Measurements from ENCODE around the gene FOXL1. TPM values are rescaled to one million over a fixed set of nuclear protein-coding genes. Genes with fewer than 3 reads are reported as not detected.
A peak's percentile ranks its signal among the peaks of the same experiment; 100 is the strongest.

FOXL1 gene
- polyA plus RNA-seq (2013, experiment 1 of 2; ENCODE audit: insufficient read length) = 6.6 TPM
- 6.7 TPM for polyA plus RNA-seq (2013, experiment 2 of 2; ENCODE audit: insufficient read length)

DNA sequence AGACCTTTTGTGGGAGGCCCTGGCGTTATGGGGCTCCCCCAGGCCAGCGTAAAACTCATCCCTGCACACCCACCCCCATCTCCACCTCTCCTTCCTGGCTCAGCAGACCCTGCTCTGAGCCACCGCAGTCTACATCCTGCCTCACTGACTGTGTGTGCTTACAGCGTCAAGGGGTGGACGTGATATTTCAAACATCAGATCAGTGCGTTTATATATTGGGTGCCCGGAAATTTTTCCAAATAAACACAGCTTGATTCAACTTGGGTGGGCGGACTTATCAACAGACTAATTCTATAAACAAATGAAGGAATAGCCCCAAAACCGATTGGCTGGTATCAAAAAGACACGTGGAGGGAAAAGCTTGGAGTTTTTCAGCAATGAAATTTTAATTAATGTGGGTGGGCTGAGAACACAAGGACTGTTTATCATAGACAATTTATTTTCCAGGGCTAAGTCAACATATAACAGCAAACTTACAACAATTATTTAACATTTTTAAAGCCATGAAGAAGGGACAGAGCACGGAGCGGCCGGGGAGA is at the start of gene FOXL1:
FOXL1 (plus strand) TSS at position 489 of the 539 bp plus-strand sequence. CDS start 175 bp downstream, outside the sequence.
- peak; percentile 74 for DNase-seq

DNA sequence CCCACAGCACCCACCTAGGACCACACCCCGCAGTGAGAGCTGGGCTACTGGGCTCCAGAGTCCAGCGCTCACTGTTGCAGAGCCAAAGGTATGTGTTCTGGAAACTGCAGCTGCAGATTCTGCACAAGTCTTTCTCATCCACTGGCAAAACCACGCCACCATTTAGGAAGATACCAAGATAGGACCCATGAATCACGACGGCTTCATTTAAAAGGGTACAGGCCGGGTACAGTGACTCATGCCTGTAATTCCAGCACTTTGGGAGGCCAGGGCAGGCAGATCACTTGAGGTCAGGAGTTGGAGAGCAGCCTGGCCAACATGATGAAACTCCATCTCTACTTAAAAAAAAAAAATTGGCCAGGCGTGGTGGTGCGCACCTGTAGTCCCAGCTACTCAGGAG is 49.2 kb upstream of the FOXL1 start:
- no peak for DNase-seq

DNA sequence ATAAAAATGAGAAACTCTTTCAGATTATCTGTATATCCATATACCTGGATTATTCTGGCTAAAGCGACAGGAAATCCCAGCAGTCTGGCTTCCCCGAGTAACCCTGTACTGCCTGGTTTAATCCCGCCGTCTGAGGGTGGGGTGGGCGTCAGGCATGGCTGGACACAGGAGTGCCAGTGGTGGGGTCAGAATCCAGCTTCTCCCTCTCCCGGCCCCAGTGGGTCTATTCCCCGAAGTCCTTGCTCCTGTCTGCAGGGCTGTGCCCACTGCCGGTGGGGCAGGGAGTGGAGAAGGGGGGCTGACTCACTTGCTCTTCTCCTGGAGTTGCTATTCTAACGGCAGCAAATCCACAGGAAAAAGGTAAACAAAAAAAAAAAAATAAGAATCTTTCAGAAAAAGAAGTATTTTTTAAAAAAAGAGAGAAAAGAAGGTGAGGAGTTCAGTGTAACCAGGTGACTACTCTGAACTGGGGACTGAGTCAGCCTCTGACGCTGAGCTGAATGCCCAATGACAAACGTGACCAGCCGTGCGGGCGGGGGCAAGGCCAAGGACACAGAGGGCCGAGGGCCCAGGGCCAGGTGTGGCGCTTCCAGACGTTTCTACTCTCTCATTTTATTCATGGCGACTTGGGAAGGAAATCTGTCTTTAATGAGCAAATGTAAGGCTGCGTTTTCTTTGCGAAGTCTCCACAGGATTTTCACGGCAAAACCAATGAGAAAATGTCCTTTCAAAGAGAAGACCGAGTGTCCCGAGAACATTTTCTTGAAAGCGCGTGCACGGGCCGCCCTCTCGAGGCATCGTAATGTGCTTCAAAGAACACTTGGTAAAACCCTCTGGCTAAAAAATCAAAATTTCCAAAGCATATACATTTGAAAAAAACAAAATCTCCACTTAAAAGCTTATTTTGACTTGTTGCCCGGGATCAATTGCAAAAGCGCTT is 47.8 kb upstream of the FOXL1 start:
- DNase-seq = no peak

- no peak for DNase-seq
Measured at GRCh38 chr16:86531191-86531545, 47.2 kb upstream of the FOXL1 start.

- DNase-seq = no peak
Measured at GRCh38 chr16:86531641-86532525, 46.5 kb upstream of the FOXL1 start.

DNA sequence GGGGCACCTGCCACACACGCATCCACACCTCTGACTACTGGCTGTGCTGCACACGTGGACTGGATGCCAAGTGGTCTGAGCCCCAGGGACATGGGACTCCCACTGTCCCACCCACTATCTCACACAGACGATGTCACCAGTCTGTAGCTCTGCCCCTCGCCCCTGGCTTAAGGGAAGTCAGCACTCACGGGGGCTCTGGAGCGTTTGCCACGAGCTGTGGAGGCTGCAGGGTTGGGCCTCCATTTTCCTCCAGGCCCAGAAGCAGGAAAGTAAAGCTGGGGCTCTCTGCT is 45.9 kb upstream of the FOXL1 start:
- DNase-seq = no peak

- no peak for DNase-seq
Measured at GRCh38 chr16:86533076-86533475, 45.3 kb upstream of the FOXL1 start.

DNA sequence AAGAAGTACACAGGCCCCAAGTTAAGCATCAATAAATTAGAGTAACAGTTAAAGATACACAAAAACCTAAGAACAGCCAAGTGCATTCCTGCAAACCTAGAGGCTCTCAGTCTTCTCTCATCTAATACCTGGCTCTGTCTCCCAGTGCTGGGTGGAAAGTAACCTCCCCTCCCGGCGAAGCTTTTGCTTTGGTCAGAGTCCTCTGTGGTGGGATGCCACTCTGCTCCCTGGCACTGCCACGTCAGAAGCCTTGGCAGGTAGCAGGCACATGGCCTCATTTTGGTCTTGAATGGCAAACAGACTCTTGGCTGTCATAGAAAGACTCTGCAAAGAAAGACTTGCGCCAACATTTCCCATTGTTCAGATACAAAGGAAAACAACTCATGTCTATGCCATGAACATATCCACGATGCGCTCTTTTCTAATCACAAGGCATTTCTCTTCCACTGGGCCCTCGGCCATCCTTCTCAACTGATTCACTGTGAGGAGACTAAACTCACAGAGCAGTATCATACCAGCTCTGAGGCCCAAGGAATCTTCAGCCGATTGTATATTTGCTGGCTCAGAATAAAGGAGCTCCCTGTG is 44.5 kb upstream of the FOXL1 start:
- no peak for DNase-seq

DNA sequence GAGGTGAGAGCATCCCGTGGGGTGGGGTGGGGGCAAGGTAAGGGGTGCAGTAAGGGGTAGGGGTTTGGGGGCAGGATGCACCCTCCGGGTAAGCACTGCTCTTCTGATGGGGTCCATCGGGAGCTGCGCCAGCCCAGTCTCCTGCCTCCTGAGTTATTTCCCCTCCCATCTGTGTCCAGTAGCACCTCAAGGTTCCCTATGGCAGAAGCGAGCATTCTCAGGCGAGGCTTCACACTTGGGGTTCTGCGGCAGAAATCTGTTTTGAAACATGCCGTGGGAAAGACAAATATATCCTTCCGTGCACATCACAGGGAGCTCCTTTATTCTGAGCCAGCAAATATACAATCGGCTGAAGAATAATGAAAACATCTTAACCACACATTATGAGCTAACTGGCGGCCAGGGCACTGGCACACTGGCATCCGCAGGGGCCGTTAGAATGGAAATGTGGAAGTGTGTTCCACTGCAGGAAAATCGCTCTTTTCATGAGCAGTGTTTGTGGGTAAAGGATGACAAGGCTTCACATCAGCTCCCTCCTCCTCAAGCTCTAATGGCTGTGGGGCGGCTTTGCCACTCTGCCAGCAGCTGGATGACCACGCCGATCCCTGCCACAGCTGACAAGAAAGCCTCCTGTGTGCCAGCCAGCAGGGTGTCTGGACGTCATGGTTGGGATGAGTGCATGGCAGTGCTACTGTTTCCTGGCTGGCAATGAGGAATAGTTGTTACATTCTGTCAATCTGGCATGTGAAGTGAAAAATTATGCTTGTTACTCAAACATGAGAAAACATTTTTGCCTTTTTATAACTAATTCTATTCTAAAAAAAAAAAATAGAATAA is 43.4 kb upstream of the FOXL1 start:
- DNase-seq = no peak

DNA sequence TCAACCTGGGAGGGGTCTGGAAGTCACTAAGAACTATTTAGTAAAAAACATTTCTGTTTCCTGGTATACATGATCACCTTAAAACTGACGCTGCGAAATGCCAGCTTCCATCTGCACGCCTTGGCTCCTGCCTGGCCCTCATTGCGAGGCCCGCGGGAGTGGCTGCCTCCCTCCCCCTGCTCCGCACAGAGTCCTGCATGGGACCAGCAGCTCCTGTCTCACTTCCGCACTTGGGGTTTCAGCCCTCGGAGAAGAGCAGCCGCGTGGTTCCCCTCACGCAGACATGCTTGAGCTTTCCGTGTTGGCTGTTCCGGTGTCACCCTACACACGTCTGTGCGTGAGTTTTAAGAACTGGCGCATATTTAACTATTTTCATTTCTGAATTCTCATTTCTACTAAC is 41.7 kb upstream of the FOXL1 start:
- no peak for DNase-seq

DNA sequence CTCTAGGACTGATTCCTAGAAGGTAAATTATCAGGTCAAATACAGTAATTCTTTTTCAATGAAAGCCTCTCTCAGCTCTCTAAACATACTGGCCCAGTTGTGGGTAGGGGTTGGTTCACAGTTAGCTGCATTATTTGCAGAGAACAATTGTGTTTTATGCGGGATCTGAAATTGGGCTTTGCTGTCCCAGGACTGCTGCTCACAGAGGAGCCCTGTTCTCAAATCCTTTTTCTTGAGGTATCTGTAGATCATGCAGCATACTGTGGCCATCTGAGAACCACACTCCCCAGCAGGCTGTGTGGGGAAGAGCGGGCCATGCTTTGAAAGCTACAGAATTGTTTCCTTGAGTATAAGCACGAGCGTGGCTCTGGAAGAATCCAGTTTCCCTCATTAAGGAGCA is 40.9 kb upstream of the FOXL1 start:
- no peak for DNase-seq

- DNase-seq = no peak
Measured at GRCh38 chr16:86538196-86538780, 40.1 kb upstream of the FOXL1 start.

DNA sequence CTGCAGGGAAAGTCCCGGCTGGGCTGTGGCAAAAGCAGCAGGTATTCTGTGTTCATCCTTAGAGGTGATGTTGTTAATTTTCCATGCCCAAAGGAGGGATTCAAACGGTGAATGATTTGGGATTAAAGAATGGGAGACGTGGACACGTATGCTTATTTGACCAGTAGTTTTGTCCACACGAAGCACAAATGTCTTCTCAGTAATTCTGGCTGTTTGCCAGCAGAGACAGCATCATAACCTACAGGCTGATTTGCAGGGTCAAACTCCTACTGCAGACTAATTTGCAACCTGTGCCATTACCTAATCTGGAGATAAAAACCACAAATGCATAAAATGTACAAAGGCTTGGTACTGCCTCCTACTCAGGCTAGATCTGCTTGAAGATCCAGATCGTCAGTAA is 37.5 kb upstream of the FOXL1 start:
- DNase-seq = no peak

DNA sequence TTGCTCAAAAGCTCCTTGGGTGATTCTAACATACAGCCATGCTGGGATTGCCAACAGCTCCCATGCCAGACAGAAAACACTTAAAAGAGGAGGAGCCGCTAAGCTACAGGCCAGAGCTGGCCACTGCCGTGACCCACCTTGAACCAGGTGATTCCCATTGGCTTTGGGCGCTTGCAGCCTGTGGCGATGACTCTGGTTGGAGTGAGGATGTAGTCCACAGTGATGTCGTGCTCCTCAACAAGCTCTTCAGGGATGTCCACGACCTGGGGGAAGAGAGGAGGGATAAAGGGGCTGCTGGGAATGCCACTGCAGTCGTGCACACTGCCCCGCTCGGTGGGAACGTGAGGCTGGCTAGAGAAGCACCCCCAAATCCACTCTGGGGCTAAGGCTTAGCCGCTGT is 36.8 kb upstream of the FOXL1 start:
- DNase-seq = no peak

DNA sequence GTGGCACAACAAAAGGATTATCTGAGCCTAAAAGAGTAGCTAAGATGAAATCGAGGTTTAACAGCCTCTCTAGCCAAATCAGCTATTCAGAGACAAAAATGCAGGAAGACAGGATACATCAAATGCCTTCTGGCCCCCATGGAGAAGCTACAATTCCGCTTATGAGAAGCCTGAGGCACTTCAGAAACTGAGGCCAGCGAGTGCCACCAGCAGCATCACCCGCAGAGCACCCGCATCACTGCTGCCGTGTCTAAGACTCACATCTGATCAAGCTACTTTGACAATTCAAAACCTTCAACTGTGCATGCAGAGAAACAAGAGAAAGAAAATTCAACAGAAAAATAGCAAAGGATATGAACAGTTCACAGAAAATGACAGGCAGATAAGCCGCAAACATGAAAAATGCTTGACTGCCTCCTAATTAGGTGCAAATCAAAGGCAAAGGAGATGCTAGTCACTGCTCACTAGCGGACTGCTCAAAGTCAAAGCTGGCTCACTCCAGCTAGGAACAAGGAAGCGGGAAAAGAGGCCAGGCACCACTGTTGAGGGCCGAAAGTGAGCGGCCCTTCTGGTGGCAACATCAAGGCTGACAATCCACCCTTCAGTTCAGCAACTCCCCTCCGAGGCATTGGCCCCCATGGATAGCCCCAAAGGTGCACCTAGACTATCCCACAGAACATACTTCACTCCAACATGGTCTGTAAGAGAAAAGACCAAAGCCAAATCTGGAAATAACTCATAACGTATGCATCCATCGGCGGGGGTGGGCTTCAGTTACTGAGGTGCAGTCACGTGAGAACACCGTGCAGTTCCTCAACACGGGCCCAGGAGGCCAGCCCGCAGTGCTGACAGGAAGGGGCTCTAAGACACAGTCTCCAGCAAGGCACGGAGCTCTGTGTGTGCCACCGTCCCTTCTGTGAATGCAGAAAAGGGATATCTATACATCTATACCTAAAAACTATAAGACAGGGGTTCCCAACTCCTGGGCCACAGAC is 35.3 kb upstream of the FOXL1 start:
- DNase-seq = no peak

GRCh38 chr16:86545481-86545880 is 32.9 kb upstream of the FOXL1 start:
- no peak for DNase-seq

- DNase-seq = no peak
Measured at GRCh38 chr16:86545954-86546637, 32.3 kb upstream of the FOXL1 start.

DNA sequence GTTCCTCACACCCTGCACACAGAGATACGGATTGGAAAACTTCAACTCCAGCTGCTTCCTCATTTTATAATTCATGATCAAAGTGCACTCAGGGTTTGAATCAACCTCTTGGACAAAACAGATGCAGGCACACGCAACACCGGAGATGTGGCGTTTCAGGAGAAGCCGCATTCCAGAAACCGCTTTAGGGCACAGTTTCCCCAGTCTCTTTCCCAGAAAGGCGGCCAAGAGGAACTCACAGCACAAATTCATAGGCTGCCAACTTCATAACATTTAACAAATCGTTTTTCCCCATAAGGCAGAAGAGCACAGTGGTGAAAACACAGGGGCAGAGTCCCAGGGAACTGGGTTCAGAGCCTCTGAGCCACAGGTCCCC is 31.7 kb upstream of the FOXL1 start:
- DNase-seq = no peak

- no peak for DNase-seq
Measured at GRCh38 chr16:86547286-86547685, 31.1 kb upstream of the FOXL1 start.

All from fibroblast of skin of abdomen (primary cell).